Sigmoid colon (tissue), 7 donors: ENCODE results near the gene SLC7A7. TPM values are rescaled to one million over a fixed set of nuclear protein-coding genes. Genes with fewer than 3 reads are reported as not detected.
A peak's percentile ranks its signal among the peaks of the same experiment; 100 is the strongest.

Experiments used
- DNase-seq: peaks from one replicate; pipeline ENCODE4 v3.0.0-alpha.2; 2019
- H3K27ac ChIP-seq, 4 donors: fragments of 200-600 bp; sonication (generic); one replicate each; pipeline ENCODE4 v1.5.1; 2016 to 2019; ENCODE audit warnings: mild to moderate bottlenecking in 1 of 4
- H3K27me3 ChIP-seq, 3 donors: fragments of 200-600 bp; sonication (generic); one replicate each; pipeline ENCODE4 v1.5.1; 2019; ENCODE audit warnings: mild to moderate bottlenecking in 1 of 3
- H3K36me3 ChIP-seq, 4 donors: fragments of 200-600 bp; sonication (generic); one replicate each; pipeline ENCODE4 v1.5.1; 2016 to 2019
- H3K4me1 ChIP-seq, 4 donors: fragments of 200-600 bp; sonication (generic); one replicate each; pipeline ENCODE4 v1.5.1; 2017 to 2019
- H3K4me3 ChIP-seq, 4 donors: fragments of 200-600 bp; sonication (generic); one replicate each; pipeline ENCODE4 v1.5.1; 2017 to 2019; ENCODE audit warnings: mild to moderate bottlenecking in 2 of 4, moderate library complexity in 1 of 4
- H3K9me3 ChIP-seq, 4 donors: fragments of 200-600 bp in 3 of 4; sonication (generic) in 3 of 4; one replicate each; pipeline versions ENCODE4 v1.5.1 to v1.6.1; 2013 to 2019
- EP300 ChIP-seq, 4 donors: sonication (generic); formaldehyde crosslinking; IDR thresholded peaks; one replicate each; pipeline ENCODE4 v1.6.1; 2017; ENCODE audit warnings: antibody characterized with exemption in 4 of 4
- POLR2A ChIP-seq, 2 donors: fragments of 450-650 bp; IDR thresholded peaks; one replicate each; pipeline ENCODE4 v1.6.1; 2016; ENCODE audit warnings: antibody characterized with exemption in 2 of 2, mild to moderate bottlenecking in 2 of 2, moderate library complexity in 2 of 2
- POLR2AphosphoS5 ChIP-seq, 4 donors: sonication (generic); formaldehyde crosslinking; IDR thresholded peaks; one replicate each; pipeline ENCODE4 v1.6.1; 2017; ENCODE audit warnings: antibody characterized with exemption in 4 of 4
- WGBS, 2 donors: extraction: QIAGEN DNeasy Blood & Tissue Kit; methylation state at CpG; one replicate each; pipeline ENCODE4 v1.1.7; 2013; 5-methylcytosine and 5-hydroxymethylcytosine counted together
- intact Hi-C: fragments of 100-400 bp; cut with DNase I; formaldehyde crosslinking; loops from one replicate; pipeline ENCODE4 v1.15.1; 2023
- polyA plus RNA-seq, 3 donors: library from polyadenylated mRNA; stranded (reverse); fragments of 200-250 nt; gene quantifications; one replicate each; pipeline ENCODE4 v1.2.3, GENCODE V29; 2013
- total RNA-seq, 4 donors: library from RNA; depleted of rRNA; stranded (reverse); fragments of >200 nt; gene quantifications; one replicate each; pipeline ENCODE4 v1.1.0, GENCODE V29; 2016
- TF ChIP-seq, protein P1 (sequence below), 4 experiments: fragments of 450-650 bp in 3 of 4; fragments of 200-600 bp in 1 of 4; IDR thresholded peaks; one replicate each; pipeline ENCODE4 v1.5.1; 2016 to 2019; ENCODE audit warnings: antibody characterized with exemption in 4 of 4, mild to moderate bottlenecking in 3 of 4, moderate library complexity in 2 of 4
- donor health status: healthy with polysubstance abuse.
- donor health status: Bipolar disorder and iron deficiency.
- donor health status: healthy.

SLC7A7 gene
- total and polyA plus RNA-seq, 7 donors, result 15.6 to 23.5 (median 16.4) TPM

DNA sequence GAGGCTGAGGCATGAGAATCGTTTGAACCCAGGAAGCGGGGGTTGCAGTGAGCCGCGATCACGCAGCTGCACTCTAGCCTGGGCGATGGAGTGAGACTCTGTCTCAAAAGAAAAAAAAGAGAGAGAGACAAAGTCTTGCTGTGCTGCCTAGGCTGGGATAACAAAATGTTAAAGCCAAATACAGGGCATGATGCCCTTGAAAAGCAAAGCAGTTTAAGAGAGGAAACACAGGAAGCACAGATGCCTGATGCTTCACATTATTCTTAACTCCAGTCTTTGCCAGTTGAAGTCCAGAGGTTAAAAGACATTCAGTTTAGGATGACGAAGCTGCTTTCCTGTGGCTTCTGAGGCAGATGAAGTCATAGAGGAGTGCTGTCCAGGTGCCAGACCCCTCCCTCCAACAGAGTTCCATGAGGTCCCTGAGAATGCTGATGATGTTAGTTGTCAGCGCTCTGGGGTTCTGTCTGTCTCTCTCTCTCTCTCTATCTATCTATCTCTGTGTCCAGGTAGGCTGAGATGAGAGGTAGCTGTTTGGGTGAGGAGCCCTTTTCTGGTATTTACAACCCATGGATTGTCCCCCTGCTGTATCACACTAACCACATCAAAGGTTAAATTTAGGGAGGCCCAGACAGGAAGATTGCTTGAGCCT lies 9.6 kb upstream of the SLC7A7 start:
- DNase-seq, result peak; percentile 73

DNA sequence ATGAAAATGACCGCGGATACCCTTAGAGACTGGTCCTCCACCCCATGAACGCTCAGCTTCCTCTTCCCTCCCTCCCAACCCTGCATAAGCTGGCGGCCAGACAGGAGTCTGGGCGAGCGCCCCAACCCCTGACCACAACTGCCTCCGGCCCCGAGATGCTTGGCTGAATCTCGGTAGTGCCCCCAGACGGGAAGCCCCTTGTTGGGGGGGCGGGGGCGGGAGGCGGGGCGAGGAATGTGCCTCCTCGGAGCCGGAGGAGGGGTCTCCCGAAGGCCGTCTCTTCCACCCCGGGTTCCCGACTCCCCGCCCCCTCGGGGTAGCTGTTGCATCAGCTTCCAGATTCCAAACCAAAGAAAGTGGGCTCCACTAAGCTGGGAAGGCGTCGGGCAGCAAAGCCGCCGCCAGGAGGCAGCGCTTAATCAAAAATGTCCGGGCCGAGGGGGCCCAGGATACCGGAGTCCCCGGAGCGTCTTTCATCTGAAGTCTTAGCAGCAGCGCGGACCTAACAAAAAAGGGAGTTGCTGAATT lies 7.4 kb upstream of the SLC7A7 start:
- TF ChIP-seq POLR2A (IDR thresholded peaks at IDR 0.05), result no peak
- no peak for TF ChIP-seq EP300 (IDR thresholded peaks at IDR 0.05)
- TF ChIP-seq POLR2AphosphoS5 (IDR thresholded peaks at IDR 0.05), result peak in 2 of 4 donors; percentile 23 to 28
- TF ChIP-seq, protein P1, sequence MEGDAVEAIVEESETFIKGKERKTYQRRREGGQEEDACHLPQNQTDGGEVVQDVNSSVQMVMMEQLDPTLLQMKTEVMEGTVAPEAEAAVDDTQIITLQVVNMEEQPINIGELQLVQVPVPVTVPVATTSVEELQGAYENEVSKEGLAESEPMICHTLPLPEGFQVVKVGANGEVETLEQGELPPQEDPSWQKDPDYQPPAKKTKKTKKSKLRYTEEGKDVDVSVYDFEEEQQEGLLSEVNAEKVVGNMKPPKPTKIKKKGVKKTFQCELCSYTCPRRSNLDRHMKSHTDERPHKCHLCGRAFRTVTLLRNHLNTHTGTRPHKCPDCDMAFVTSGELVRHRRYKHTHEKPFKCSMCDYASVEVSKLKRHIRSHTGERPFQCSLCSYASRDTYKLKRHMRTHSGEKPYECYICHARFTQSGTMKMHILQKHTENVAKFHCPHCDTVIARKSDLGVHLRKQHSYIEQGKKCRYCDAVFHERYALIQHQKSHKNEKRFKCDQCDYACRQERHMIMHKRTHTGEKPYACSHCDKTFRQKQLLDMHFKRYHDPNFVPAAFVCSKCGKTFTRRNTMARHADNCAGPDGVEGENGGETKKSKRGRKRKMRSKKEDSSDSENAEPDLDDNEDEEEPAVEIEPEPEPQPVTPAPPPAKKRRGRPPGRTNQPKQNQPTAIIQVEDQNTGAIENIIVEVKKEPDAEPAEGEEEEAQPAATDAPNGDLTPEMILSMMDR (IDR thresholded peaks at IDR 0.05), result peak; percentile 64 to 89 (median 80)
- intact Hi-C loops, result loop anchor here (1.0 to 5.0 kb wide), 2 partner anchors 31 to 265 kb away; no protein-coding TSS in a partner anchor
- peak; percentile 90 for DNase-seq
- Histone ChIP-seq H3K4me1 (peaks cover 0 to 36% (median 29%) of the 10 kb centered on the region in 4 donors), H3K36me3 (no peaks in the 10 kb centered on the region), H3K4me3 (peak overlapping the region; percentile 22 to 59 (median 46)), H3K9me3 (no peaks in the 10 kb centered on the region), H3K27ac (peak overlapping the region; percentile 53 to 77 (median 62)), H3K27me3 (no peaks in the 10 kb centered on the region)
- WGBS, 2 donors, result 0 to 1% methylated on average over 34 of the region's 34 CpGs

More for the DNA sequence above, 9.6 kb upstream of the SLC7A7 start:
- H3K9me3 ChIP-seq, result no peaks in the 10 kb centered on the region
- TF ChIP-seq POLR2AphosphoS5 (IDR thresholded peaks at IDR 0.05), result no peak
- TF ChIP-seq, protein P1 (IDR thresholded peaks at IDR 0.05), result no peak
- no peaks in the 10 kb centered on the region for H3K36me3 ChIP-seq
- WGBS, 2 donors, result 41 to 65% methylated on average over 8 of the region's 8 CpGs
- H3K4me1 ChIP-seq, result peaks cover 0 to 27% (median 22%) of the 10 kb centered on the region in 4 donors
- no peak overlapping the region for H3K4me3 ChIP-seq
- no peaks in the 10 kb centered on the region for H3K27me3 ChIP-seq
- intact Hi-C loops, result loop anchor here (5.0 kb wide), 1 partner anchor 268 kb away; no protein-coding TSS in a partner anchor
- peak overlapping the region in 1 of 4 donors; percentile 3 for H3K27ac ChIP-seq

DNA sequence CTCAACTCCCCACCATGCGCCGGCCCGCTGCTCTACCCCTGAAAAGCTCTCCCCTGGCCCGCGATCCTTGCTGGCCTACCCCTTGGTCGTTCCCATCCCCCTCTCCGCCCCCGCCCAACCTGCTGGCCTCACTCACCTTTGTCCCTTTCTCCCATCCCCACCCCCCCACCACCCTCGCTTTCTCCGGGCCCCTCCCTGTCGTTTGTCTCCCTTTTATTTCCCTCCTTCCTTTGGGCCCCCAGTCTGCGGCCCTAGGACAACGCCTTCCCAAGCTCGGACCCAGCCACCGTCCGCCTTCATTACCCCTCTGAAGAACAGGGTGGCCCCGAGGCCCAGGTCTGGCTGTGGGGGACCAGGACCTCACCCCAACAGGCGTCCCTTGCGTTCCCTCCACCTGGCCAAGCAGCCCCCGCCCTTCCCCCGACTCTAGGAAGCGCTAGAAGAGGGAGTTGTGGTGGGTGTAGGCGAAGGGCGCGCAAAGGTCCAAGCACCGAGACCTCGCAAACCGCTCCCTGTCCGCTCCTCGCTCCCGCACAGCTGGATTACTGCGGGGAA lies 6.9 kb upstream of the SLC7A7 start:
- H3K4me3 ChIP-seq, result peak overlapping the region; percentile 22 to 59 (median 46)
- peak; percentile 69 for DNase-seq
- H3K27ac ChIP-seq, result peak overlapping the region; percentile 53 to 77 (median 62)
- WGBS, 2 donors, result 40 to 57% methylated on average over 32 of the region's 32 CpGs
- intact Hi-C loops, result loop anchor here (1.0 to 5.0 kb wide), 2 partner anchors 31 to 265 kb away; no protein-coding TSS in a partner anchor
- H3K36me3 ChIP-seq, result no peaks in the 10 kb centered on the region
- peaks cover 0 to 36% (median 29%) of the 10 kb centered on the region in 4 donors for H3K4me1 ChIP-seq
- no peaks in the 10 kb centered on the region for H3K9me3 ChIP-seq
- H3K27me3 ChIP-seq, result no peaks in the 10 kb centered on the region
- TF ChIP-seq EP300 (IDR thresholded peaks at IDR 0.05) (no peak), POLR2AphosphoS5 (IDR thresholded peaks at IDR 0.05) (no peak), POLR2A (IDR thresholded peaks at IDR 0.05) (no peak)
- TF ChIP-seq, protein P1 (IDR thresholded peaks at IDR 0.05), result no peak

DNA sequence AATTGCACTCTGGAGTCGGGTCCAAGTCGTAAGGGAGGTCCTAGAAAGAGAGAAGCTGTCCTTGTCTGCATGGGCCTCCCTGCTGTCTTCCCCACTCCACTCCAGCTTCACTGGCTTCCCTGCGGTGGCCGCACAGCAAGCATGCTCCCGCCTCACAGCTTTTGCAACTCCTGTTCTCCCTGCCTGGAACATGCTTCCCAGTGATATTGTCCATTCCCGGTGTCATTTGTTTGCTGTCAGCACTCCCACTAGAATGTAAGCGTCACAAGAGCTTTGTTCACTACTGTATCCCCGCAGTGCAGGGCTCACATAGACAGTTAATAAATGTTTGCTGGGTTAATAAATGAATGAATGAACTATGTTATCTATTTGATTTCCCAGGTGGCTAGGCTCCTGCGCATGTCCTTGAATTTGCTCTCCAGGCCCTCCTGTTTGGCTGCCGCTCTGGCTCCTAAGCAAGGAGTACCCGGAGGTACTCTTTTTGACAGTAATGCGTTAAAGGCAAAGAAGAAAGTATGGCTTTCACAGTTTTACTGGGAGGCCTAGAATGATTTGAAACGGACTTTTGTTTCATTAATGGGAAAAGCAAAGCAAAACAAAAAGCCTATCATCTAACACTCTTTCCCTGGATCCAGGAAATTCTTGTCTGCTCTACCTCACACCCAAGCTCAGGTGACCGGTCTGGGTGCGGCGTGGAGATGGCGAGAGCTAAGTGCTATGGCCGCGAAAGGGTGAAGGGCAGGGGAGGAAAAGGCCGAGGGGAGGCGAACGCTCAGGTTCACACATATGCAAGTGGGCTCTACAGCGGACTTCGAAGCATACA lies 6.2 kb upstream of the SLC7A7 start:
- 74 to 84% methylated on average over 24 of the region's 24 CpGs for WGBS, 2 donors
- no peaks in the 10 kb centered on the region for H3K27me3 ChIP-seq
- intact Hi-C loops, result loop anchor here (1.0 to 5.0 kb wide), 2 partner anchors 32 to 264 kb away; no protein-coding TSS in a partner anchor
- no peak overlapping the region for H3K4me3 ChIP-seq
- peaks cover 0 to 36% (median 29%) of the 10 kb centered on the region in 4 donors for H3K4me1 ChIP-seq
- H3K36me3 ChIP-seq, result no peaks in the 10 kb centered on the region
- peak overlapping the region in 3 of 4 donors; percentile 3 to 77 (median 53) for H3K27ac ChIP-seq
- peak; percentile 70 for DNase-seq
- TF ChIP-seq EP300 (IDR thresholded peaks at IDR 0.05) (no peak), POLR2AphosphoS5 (IDR thresholded peaks at IDR 0.05) (peak in 1 of 4 donors; percentile 15)
- H3K9me3 ChIP-seq, result no peaks in the 10 kb centered on the region
